ENCODE measurements around the gene TMEM121. TPM values are rescaled to one million over a fixed set of nuclear protein-coding genes. Genes with fewer than 3 reads are reported as not detected.

TMEM121 gene
- 4.1 TPM for polyA plus RNA-seq (2013, experiment 1 of 2; ENCODE audit: insufficient read length)
- polyA plus RNA-seq (2013, experiment 2 of 2; ENCODE audit: insufficient read length) = 4.5 TPM

- DNase-seq = peak; percentile 14
Measured at GRCh38 chr14:105525861-105526775, at the start of gene TMEM121. TSS of gene TMEM121 (plus strand) at chr14:105526583. CDS start at chr14:105528835, 2,252 bp downstream.

DNA sequence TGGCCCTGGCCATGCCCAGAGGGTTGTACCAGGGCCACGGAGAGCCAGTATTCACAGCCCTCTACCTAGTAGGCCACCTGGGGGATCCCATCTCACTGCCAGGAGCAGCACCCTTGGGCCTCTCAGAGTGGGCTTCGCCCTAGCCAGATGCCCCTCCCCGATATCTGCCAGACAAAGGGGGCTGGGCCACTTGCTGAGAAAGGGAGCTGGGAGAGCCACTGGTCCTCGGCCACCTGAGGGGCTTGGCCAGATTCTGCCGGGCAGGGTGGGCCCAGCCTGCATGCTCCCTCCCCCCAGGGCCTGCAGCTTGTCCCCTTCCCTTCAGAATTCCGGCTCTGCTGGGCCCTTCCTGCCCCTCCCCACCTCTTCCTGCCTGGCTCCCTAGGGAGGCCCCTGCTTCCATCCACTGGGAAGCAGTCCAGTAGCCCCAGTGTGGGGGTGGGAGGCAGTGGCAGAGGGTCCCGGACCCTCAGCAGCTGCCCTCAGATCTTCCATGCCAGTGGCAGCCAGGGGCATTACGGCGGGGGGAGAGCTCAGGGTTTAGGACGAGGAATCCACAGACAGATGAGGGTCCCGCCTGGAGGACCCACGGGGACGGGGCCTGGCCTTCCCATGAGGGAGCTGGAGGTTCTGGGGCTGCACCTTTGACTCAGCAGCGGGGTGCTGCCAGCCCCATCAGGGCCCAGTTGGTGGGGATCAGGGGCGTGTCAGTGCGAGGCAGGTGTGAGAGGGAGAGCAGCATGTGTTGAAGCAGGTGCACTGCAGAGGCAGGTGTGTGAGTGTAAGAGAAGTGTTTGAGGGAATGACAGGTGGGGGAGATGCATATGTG lies 49.3 kb upstream of the TMEM121 start:
- DNase-seq = no peak

GRCh38 chr14:105477660-105478397 lies 48.6 kb upstream of the TMEM121 start:
- no peak for DNase-seq

DNA sequence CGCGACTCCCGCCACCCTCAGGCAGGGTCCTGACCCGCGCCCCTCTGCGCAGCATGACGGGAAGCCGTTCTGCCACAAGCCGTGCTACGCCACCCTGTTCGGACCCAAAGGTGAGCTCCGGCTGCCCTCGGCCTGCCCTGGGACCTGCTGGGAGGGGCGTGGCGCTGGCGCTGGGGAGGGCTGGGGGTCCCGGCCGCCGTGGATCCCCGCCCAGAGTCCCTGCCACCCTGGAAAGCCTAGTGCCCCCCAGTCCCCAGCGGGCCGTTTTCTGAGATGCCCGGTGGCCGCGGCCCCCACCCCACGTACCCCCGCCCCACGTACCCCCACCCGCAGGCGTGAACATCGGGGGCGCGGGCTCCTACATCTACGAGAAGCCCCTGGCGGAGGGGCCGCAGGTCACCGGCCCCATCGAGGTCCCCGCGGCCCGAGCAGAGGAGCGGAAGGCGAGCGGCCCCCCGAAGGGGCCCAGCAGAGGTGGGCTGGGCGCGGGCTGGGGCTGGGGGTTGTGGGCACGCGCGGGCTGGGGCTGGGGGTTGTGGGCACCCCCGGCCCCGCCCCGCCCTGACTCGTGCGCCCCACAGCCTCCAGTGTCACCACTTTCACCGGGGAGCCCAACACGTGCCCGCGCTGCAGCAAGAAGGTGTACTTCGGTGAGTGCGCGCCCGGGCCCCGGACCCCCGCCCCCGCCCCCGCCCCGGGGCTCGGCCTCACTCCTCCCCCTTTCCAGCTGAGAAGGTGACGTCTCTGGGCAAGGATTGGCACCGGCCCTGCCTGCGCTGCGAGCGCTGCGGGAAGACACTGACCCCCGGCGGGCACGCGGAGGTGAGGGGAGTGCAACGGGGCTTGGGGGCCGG lies 47.8 kb upstream of the TMEM121 start:
- no peak for DNase-seq

DNA sequence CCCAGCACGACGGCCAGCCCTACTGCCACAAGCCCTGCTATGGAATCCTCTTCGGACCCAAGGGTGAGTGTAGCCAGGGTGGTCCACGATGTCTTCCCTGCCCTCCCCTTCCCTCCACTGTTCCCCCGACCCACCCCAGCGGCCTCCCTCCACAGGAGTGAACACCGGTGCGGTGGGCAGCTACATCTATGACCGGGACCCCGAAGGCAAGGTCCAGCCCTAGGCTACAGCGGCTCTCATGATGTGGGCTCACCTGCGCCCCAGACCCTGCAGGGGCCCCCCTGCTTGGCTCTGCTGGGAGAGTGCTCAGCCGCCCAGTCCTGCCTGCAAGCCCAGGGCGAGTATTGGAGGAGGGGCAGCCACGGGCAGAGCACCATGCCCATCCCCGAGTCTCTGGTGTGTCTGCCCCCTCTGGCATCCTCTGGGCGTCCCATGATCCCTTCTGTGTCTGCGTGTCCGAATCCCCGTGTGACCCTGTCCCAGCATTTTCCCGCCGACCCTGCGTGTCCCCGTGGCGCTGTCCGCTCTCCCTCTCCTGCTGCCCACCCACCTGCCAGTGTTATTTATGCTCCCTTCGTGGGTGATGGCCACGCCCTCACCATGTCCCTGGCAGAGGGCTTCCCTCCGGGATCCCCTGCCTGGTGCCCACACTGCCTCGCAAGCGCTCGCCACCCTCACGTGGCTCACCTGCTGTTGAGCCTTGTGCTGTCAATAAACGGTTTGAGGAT lies 46.8 kb upstream of the TMEM121 start:
- no peak for DNase-seq

GRCh38 chr14:105480199-105480746 lies 46.1 kb upstream of the TMEM121 start:
- no peak for DNase-seq

DNA sequence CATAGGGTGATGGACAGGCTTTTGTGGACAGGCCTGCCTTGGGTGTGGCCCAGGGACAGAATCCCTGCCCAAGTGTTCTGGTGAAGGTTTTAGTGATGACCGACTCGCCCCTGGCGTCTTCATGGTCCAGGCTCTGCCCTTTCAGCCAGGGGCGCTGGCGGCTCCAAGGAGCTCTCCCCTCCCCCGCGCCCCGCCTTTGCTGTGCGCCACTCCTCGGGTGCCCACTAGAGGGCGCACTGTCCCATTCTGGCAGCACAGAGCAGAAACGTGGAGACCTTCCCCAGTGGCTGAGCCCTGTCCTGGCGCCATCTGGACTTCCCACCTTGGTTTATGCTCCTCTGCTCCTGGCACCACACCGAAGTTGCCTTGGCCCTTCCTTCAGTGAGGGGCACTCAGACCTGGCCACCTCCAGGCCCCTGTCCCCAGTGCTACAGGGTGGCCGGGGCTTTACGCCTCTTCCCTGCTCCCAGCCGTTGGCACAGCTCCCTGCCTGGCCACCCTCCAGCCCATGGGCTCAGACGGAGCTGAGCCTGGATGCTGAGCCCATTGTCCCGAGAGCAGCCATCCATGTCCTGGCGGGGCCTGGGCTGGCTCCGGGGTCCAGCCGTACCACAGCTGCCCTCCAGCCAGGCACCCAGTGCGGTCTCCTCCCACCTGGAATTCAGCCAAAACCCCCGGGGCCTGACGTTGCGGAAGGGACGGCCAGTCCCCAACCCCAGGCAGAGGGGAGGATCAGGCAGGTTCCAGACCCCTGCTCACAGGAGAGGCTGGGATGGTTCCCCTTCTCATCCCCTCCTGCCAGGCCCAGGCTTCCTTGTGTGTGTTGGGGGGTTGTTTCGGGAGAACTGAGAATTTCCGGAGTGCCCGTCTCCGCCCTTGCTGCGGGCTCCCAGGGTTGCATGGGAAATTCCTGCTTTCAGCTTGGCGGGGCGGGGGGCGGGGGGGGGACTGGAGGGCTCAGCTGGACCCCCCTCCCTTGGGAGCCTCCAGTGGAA lies 45.3 kb upstream of the TMEM121 start:
- DNase-seq = peak; percentile 90

GRCh38 chr14:105481886-105482457 lies 44.4 kb upstream of the TMEM121 start:
- peak; percentile 98 for DNase-seq

DNA sequence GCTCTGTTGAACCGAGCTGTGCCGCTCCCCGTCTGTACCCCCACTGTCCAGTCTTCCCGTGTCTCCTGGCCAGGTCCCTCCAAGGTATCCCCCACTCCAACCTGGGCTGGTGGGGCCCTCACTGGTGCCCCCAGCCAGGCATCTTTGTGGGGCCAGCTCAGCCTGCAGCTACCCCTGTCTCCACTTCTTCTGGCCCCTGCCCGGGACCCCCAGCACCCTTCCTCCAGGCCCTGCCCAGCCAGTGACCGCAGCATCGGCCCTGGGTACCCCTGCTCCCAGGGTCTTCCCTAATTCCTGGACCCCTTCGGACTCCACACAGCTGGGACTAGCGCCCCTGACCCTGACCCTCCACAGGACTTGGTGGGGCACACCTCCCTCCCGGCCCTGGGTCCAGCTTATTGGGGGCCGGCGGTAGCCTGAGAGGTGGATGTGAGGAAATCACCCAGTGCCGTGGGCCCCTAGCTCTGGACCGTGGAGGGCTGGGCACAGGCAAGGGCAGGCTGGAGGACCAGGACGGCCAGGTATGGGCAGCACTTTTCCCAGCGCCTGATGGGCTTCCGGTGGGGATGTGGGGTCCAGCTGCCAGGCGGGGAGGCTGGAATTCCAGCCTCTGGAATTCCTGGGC lies 43.8 kb upstream of the TMEM121 start:
- no peak for DNase-seq

GRCh38 chr14:105483300-105484068 lies 42.9 kb upstream of the TMEM121 start:
- DNase-seq = no peak

GRCh38 chr14:105484069-105484996 lies 42.0 kb upstream of the TMEM121 start:
- peak; percentile 34 for DNase-seq

DNA sequence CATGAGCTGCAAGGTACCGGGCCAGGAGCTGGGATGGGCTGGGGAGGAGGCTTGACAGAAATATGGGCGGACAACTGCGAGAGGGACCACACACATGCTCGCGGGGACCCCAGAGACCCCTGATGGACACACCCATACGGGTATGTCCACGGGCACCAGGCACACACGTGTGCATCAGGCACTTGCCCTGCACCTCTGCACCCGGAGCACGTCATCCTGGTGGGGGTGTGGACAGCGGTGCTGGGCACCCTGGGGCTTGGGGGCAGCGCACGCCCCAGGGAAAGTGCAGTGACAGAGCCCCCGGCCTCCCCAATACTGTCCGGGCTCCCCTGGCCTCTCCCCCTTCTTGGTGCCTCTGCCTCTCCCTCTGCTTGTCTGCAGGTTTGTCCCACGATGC lies 41.4 kb upstream of the TMEM121 start:
- DNase-seq = no peak

- peak; percentile 45 for DNase-seq
Measured at GRCh38 chr14:105485739-105486162, 40.6 kb upstream of the TMEM121 start.

DNA sequence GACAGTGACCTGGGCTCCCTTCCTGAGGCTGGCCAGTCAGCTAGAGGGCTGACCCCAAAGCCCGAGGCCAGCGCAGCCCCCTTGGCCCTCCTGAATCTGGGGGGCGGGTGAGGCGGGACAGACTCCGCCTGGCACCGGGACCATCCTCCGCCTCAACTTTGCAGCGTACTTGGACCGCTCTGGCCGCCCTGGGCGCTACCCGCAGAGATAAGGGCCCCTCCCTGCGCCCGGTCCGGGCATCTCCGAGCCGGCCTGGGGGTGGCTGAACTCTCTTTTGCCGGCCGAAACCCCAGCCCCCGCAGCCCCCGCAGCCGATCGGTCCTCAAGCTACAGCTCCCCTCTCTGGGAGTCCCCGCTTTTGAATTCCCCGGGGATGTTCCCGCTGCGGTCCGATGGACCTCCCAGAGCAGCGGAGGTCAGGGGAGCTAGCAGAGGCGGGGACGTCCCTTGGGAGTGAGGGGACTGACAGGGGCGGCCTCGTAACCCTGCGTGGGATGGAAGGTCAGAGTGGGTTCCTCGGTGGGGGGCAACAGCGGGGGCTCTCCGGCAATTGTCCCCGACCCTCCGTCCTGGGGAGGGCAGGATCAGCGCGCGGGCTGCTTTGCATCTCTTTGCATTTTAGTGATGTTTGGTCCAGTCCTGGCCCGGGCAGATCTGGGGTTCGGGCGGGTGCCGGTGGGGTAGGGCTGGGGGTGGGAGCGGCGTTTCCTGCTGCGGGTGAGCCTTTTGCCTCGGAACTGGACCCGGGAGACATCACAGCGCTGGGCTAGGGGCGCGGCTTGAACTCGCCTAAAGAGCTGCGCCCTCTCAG lies 40.0 kb upstream of the TMEM121 start, which contains the start of gene CRIP1:
Gene CRIP1 (plus strand): TSS at position 724 of the 811 bp plus-strand sequence. CDS start 374 bp downstream, outside the sequence.
- DNase-seq = no peak

DNA sequence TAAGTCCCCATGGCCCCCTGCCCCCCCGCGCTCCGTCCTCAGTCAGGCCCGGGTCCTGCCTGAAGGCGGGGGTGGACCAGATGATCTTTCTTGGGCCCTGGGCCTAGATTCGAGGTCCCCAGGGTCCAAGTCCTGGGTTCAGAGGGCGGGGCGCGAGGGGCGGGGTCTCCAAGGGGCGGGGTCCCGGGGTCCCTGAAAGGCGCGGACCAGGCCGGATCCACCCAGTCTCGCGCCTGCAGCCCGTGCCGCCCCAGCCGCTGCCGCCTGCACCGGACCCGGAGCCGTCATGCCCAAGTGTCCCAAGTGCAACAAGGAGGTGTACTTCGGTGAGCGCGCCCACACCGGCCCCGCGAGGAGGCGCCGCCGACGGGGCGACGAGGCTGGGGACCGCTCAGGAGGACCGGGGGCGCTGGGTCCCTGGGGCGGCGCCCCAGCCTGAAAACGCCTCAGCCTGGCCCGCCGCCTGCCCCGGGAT lies 39.4 kb upstream of the TMEM121 start:
- no peak for DNase-seq

Data from fibroblast of skin of scalp (primary cell).